ENCODE results near the gene CSRP1. TPM values are rescaled to one million over a fixed set of nuclear protein-coding genes. Genes with fewer than 3 reads are reported as not detected.

The CSRP1 gene
- total and polyA plus RNA-seq, 2 of the 13 experiments (the other 11 are each of a cell fraction or from before 2014, with no cell fraction given), result 17.7 to 68.9 TPM

DNA sequence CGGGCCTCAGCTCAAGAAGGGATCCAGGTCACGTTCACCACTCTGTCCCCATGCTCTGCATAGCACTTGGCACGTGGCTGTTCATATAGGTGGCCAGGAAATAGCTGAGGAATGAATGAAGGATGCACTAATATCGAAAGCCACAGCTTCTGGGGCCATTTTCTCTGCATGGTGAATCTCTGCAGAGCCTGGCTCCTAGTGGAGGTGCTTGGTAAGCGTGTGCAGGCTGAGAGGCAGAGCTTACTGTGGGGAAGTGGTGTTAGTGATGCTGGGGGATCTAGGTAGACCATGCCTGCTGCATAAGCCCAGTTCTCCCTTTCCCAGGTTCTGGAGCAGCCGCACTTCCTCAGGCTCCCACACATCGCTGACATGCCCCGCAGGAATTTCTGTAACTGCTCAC is 8.3 kb downstream of the CSRP1 start:
- ATAC-seq, result no peak
- no peaks in the 10 kb centered on the region for H3K27me3 ChIP-seq (ENCODE audit: control insufficient read depth in 1 of 2, insufficient read depth in 2 of 2, low read length in 2 of 2)

GRCh38 chr1:201497935-201498509 is 8.9 kb downstream of the CSRP1 start:
- Histone ChIP-seq H3K4me1 (ENCODE audit: insufficient read depth, low read length) (peaks cover 84% of the 10 kb centered on the region), H3K27me3 (ENCODE audit: control insufficient read depth in 1 of 2, insufficient read depth in 2 of 2, low read length in 2 of 2) (no peaks in the 10 kb centered on the region), H4K20me1 (ENCODE audit: insufficient read depth, low read length) (no peaks in the 10 kb centered on the region), H3K9me3 (ENCODE audit: low read length) (no peaks in the 10 kb centered on the region), H3K4me2 (ENCODE audit: low read depth, low read length) (no peak overlapping the region), H3K36me3 (replicated peaks in 1 of 2; ENCODE audit: control insufficient read depth in 1 of 2, insufficient read depth in 2 of 2, low read length in 2 of 2) (peaks cover under 1 to 1% of the 10 kb centered on the region in 2 experiments; a peak in 1 of 5 replicates), H3K79me2 (ENCODE audit: insufficient read depth, low read length) (no peaks in the 10 kb centered on the region), H3K27ac (ENCODE audit: extremely low read length, insufficient read depth, low read length) (no peak overlapping the region), H2AFZ (ENCODE audit: low read length) (no peak overlapping the region), H3K9ac (ENCODE audit: insufficient read depth, low read depth, low read length) (no peak overlapping the region), H3K4me3 (replicated peaks in 1 of 3; ENCODE audit: insufficient read depth in 1 of 3, low read depth in 2 of 3, low read length in 3 of 3) (no peak overlapping the region)
- no peak for FAIRE-seq
- BruUV-seq (replicated peaks), result no TSS peak
- POLR2A ChIA-PET, result interaction anchor here (1.6 kb wide), 1 partner anchor 9 kb away, joined by 4 read pairs; the partner anchor contains the start of gene CSRP1
- in situ Hi-C loops (cut with HindIII; ENCODE audit: extremely low pct_ligation_motif_present, low pct_unique_long_range_greater_than_20kb), result no loop called here
- ATAC-seq, result no peak
- no peak for DNase-seq (ENCODE audit: low spot score)
- CTCF ChIA-PET (ENCODE audit: low intra/inter-chr PET ratio, low total read pairs), result no interaction called here
- intact Hi-C loops (cut with micrococcal nuclease; ENCODE audit: unreplicated experiment), result no loop called here
- TF ChIP-seq RARA (CRISPR knock-in tag; IDR thresholded peaks at IDR 0.05) (no peak), MAFF (IDR thresholded peaks at IDR 0.05; ENCODE audit: low read depth, low read length) (no peak), PRMT3 (CRISPR knock-in tag; IDR thresholded peaks at IDR 0.05; ENCODE audit: borderline replicate concordance, low read depth) (no peak), ZNF557 (CRISPR knock-in tag; IDR thresholded peaks at IDR 0.05) (no peak)
- 97% methylated on average over 16 of the region's 16 CpGs for WGBS (ENCODE audit: low lambda C conversion rate)

More for the DNA sequence above, 8.3 kb downstream of the CSRP1 start:
- H3K36me3 ChIP-seq (replicated peaks in 1 of 2; ENCODE audit: control insufficient read depth in 1 of 2, insufficient read depth in 2 of 2, low read length in 2 of 2), result peaks cover 0 to 1% of the 10 kb centered on the region in 2 experiments; a peak in 1 of 5 replicates
- no peak overlapping the region for H3K4me2 ChIP-seq (ENCODE audit: low read depth, low read length)
- intact Hi-C loops (cut with micrococcal nuclease; ENCODE audit: unreplicated experiment) (no loop called here), in situ Hi-C loops (cut with HindIII; ENCODE audit: extremely low pct_ligation_motif_present, low pct_unique_long_range_greater_than_20kb) (no loop called here)
- no peak overlapping the region for H3K4me3 ChIP-seq (replicated peaks in 1 of 3; ENCODE audit: insufficient read depth in 1 of 3, low read depth in 2 of 3, low read length in 3 of 3)
- FAIRE-seq (no peak), DNase-seq (ENCODE audit: low spot score) (no peak)
- H3K4me1 ChIP-seq (ENCODE audit: insufficient read depth, low read length), result peaks cover 87% of the 10 kb centered on the region
- WGBS (ENCODE audit: low lambda C conversion rate), result 96% methylated on average over 8 of the region's 8 CpGs
- H3K9ac ChIP-seq (ENCODE audit: insufficient read depth, low read depth, low read length), result no peak overlapping the region
- H3K27ac ChIP-seq (ENCODE audit: extremely low read length, insufficient read depth, low read length), result no peak overlapping the region
- H2AFZ ChIP-seq (ENCODE audit: low read length), result no peak overlapping the region
- no TSS peak for BruUV-seq (replicated peaks)
- TF ChIP-seq DNMT3B (CRISPR knock-in tag; conservative IDR thresholded peaks at IDR 0.05), result no peak
- H3K9me3 ChIP-seq (ENCODE audit: low read length), result no peaks in the 10 kb centered on the region
- no peaks in the 10 kb centered on the region for H3K79me2 ChIP-seq (ENCODE audit: insufficient read depth, low read length)
- no peaks in the 10 kb centered on the region for H4K20me1 ChIP-seq (ENCODE audit: insufficient read depth, low read length)
- CTCF ChIA-PET (ENCODE audit: low intra/inter-chr PET ratio, low total read pairs), result no interaction called here
- POLR2A ChIA-PET, result interaction anchor here (1.6 kb wide), 1 partner anchor 9 kb away, joined by 4 read pairs; the partner anchor contains the start of gene CSRP1
